AG10803 (cell line): ENCODE data around the gene ATP6V1F.

Experiments
- DNase-seq: peaks from one replicate; pipeline ENCODE4 v3.0.0; 2010; ENCODE audit warnings: low read depth
- H3K4me3 ChIP-seq: 2 replicates; pipeline ENCODE4 v1.5.1; 2011; ENCODE audit warnings: mild to moderate bottlenecking, low read length, control low read depth
- CTCF ChIP-seq: conservative IDR thresholded peaks from 2 replicates; pipeline ENCODE4 v1.5.1; 2011; ENCODE audit warnings: mild to moderate bottlenecking, low read length, control low read depth, inconsistent platforms

ATP6V1F gene, protein sequence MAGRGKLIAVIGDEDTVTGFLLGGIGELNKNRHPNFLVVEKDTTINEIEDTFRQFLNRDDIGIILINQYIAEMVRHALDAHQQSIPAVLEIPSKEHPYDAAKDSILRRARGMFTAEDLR

GRCh38 chr7:128862571-128863432 is at the start of gene ATP6V1F:
TSS of gene ATP6V1F (plus strand) at chr7:128862856. CDS start at chr7:128862905, 49 bp downstream.
- TF ChIP-seq CTCF, result peak; percentile 9; the same call in 1 of the 2 replicates
- peak; percentile 94 for DNase-seq
- H3K4me3 ChIP-seq, result peak within 1 kb of the TSS; percentile 94

DNA sequence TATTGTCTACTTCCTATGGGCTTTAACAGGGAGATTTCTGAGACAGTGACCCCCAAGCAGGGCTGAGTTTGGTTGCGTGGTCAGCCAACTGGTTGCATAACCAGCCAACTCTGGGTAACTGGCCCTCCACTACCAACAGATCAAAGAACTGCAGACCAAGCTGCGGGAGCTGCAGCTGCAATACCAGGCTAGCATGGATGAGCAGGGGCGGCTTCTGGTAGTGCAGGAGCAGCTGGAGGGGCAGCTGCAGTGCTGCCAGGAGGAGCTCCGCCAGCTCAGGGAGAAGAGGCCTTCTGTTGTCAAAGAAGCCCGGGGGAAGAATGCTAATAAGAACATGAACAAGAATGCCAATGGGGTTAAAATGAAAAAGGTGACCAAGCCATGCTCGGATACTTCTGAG is 48.2 kb upstream of the ATP6V1F start:
- no peak for TF ChIP-seq CTCF
- no peak overlapping the region for H3K4me3 ChIP-seq
- DNase-seq, result no peak

DNA sequence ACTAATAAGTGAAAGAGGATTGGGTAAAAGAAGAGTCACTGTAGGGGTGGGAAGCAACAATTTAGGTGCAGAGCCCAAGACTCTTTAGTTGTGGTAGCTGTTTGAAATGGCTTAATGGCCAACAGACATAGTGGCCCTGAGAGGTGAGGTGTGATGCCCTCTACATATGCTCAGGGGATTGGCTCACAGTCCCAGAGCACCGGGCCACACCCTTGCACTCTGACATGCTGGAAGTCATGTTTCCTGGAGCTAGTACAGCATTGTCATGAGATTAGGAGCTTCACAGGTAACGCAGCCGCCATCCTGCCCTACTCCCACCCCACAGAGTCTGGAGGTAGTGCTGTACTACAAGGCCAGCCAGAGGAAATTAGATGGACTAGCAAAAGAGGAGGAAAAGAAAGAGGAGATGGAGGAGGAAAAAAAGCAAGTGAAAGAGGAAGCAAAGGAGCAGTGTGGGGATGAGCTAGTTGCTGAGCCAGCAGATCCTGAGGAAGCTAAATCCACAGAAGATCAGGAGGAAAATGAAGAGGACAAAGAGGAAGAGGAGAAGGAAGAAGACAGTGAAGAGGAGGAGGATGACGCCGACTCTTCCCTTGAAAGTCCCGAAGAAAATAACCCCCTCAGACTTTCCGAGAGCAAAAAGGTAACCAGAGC is 47.2 kb upstream of the ATP6V1F start:
- no peak for TF ChIP-seq CTCF
- DNase-seq, result no peak
- no peak overlapping the region for H3K4me3 ChIP-seq

DNA sequence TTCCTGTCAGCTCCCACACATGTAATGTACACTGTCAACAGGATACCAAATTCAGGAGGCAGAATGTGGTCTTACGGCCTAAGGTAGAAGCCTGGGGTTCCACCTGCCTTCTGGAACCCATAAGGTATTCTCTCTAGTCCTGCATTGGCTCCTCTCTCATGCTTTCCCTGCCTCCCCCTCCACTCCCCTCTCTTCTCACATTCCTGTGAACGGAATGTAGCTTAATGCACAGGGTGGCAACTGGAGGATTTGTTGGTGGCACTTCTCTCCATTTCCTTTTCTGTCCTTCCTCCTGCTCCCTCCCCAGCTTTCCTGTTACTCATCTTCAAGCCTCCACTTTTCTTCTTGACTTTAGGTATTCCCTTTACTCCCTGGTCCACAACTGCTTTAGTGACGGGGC is 44.0 kb upstream of the ATP6V1F start:
- no peak overlapping the region for H3K4me3 ChIP-seq
- no peak for TF ChIP-seq CTCF
- DNase-seq, result no peak

GRCh38 chr7:128821724-128822123 is 40.9 kb upstream of the ATP6V1F start:
- DNase-seq, result no peak
- no peak for TF ChIP-seq CTCF
- H3K4me3 ChIP-seq, result no peak overlapping the region

DNA sequence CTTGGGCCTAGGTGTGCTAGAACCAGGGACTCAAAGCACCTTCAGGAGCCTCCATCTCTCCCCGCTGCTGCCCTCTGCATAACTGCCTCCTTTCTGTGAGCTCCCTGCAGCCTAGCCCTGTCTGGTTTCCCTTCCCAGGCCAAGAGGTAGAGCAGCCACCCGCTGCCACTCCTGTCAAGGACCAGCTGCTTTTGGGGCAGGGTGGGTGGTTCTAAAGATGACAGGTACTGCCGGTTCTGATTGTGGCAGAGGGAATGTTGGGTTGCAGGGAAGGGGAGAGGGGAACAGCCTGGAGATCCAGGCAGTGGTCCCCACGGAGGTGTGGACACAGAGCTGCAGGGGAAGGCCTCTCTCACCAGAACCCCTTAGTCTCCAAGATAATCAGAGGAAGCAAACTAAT is 36.1 kb upstream of the ATP6V1F start:
- DNase-seq, result no peak
- H3K4me3 ChIP-seq, result no peak overlapping the region
- no peak for TF ChIP-seq CTCF
